Mesendoderm (in vitro differentiated cells): Measurements from ENCODE around the gene MAPK14.

Experiments used
- DNase-seq: peaks from one replicate; pipeline ENCODE4 v3.0.0; 2013
- H2AK5ac ChIP-seq: 2 replicates; pipeline ENCODE4 v1.6.1; 2013; ENCODE audit warnings: low read length, inconsistent platforms
- H2BK120ac ChIP-seq: 2 replicates; pipeline ENCODE4 v1.6.1; 2013; ENCODE audit warnings: low read depth, mild to moderate bottlenecking, low read length, moderate library complexity, mixed read lengths
- H2BK15ac ChIP-seq: replicated peaks from 2 replicates; pipeline ENCODE4 v1.6.1; 2013; ENCODE audit warnings: low read depth, mild to moderate bottlenecking, moderate library complexity
- H2BK5ac ChIP-seq: 2 replicates; pipeline ENCODE4 v1.6.1; 2013; ENCODE audit warnings: low read length, inconsistent platforms
- H3K18ac ChIP-seq: 2 replicates; pipeline ENCODE4 v1.6.1; 2013; ENCODE audit warnings: mild to moderate bottlenecking, low read length, mixed read lengths
- H3K23ac ChIP-seq: one replicate; pipeline ENCODE4 v1.6.1; 2013; ENCODE audit warnings: low read length
- H3K27ac ChIP-seq: 2 replicates; pipeline ENCODE4 v1.5.1; 2013; ENCODE audit warnings: low read depth, mild to moderate bottlenecking, inconsistent platforms, low read length, moderate library complexity
- H3K27me3 ChIP-seq: 2 replicates; pipeline ENCODE4 v1.6.1; 2013; ENCODE audit warnings: low read length, control low read depth, mild to moderate bottlenecking, inconsistent platforms; ENCODE audit not compliant: insufficient read depth, poor library complexity
- H3K36me3 ChIP-seq: 2 replicates; pipeline ENCODE4 v1.6.1; 2013; ENCODE audit warnings: low read length, inconsistent platforms; ENCODE audit not compliant: control insufficient read depth, insufficient read depth
- H3K4ac ChIP-seq: one replicate; pipeline ENCODE4 v1.6.1; 2013; ENCODE audit warnings: low read depth, mild to moderate bottlenecking, low read length, moderate library complexity
- H3K4me1 ChIP-seq: 2 replicates; pipeline ENCODE4 v1.6.1; 2013; ENCODE audit warnings: low read depth, low read length, inconsistent platforms; ENCODE audit not compliant: control insufficient read depth
- H3K4me2 ChIP-seq: 2 replicates; pipeline ENCODE4 v1.6.1; 2013; ENCODE audit warnings: low read length
- H3K4me3 ChIP-seq: 2 replicates; pipeline ENCODE4 v1.5.1; 2013; ENCODE audit warnings: mild to moderate bottlenecking, low read length
- H3K56ac ChIP-seq: one replicate; pipeline ENCODE4 v1.6.1; 2013; ENCODE audit warnings: low read length
- H3K79me1 ChIP-seq: 2 replicates; pipeline ENCODE4 v1.6.1; 2013; ENCODE audit warnings: low read length, inconsistent platforms
- H3K79me2 ChIP-seq: 2 replicates; pipeline ENCODE4 v1.6.1; 2013; ENCODE audit warnings: mild to moderate bottlenecking, low read length; ENCODE audit not compliant: control insufficient read depth, insufficient read depth
- H3K9ac ChIP-seq: 2 replicates; pipeline ENCODE4 v1.6.1; 2013; ENCODE audit warnings: low read length, inconsistent platforms
- H4K5ac ChIP-seq: one replicate; pipeline ENCODE4 v1.6.1; 2013; ENCODE audit warnings: low read length
- H4K8ac ChIP-seq: one replicate; pipeline ENCODE4 v1.6.1; 2013; ENCODE audit warnings: low read depth, mild to moderate bottlenecking, control low read depth, low read length, moderate library complexity
- WGBS: extraction: QIAGEN DNeasy Blood & Tissue Kit; methylation state at CpG from one replicate; pipeline ENCODE4 v1.1.7; 2013; ENCODE audit warnings: low lambda C conversion rate, missing lambda C conversion rate; ENCODE audit not compliant: insufficient coverage; ENCODE audit errors: extremely low coverage; 5-methylcytosine and 5-hydroxymethylcytosine counted together

The MAPK14 gene

DNA sequence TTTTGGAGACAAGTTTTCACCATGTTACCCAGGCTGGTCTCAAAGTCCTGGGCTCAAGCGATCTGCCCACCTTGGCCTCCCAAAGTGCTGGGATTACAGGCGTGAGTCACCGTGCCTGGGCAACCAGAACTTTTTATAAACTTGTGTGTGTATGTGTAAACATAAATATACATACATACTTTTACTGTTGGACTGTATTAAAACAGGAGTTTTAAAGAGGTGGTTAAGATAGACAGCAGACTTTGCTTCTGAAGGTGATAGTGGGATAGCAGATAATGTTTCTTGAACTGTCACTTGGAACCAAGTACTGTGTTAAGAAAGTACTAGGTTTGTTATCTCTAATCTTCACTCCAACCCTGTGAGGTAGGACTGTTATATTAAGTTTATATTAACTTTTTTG, 74.1 kb downstream of the MAPK14 start:
- DNase-seq = no peak
- H3K4me1 ChIP-seq = peaks cover 5% of the 10 kb centered on the region
- no peaks in the 10 kb centered on the region for H3K79me2 ChIP-seq
- no peak overlapping the region for H2BK5ac ChIP-seq
- H2AK5ac ChIP-seq = no peak overlapping the region
- H3K36me3 ChIP-seq = peaks cover 4% of the 10 kb centered on the region
- H3K4me3 ChIP-seq = no peak overlapping the region
- H2BK15ac ChIP-seq = no peak overlapping the region
- H3K23ac ChIP-seq = no peak overlapping the region
- no peaks in the 10 kb centered on the region for H3K79me1 ChIP-seq
- no peak overlapping the region for H4K5ac ChIP-seq
- WGBS = no CpG with 5 or more reads among the region's 3 CpGs
- no peak overlapping the region for H3K9ac ChIP-seq
- H3K27me3 ChIP-seq = peaks cover 2% of the 10 kb centered on the region
- no peak overlapping the region for H3K18ac ChIP-seq
- H2BK120ac ChIP-seq = no peak overlapping the region
- no peak overlapping the region for H3K4me2 ChIP-seq
- H4K8ac ChIP-seq = no peak overlapping the region
- no peak overlapping the region for H3K56ac ChIP-seq
- no peak overlapping the region for H3K27ac ChIP-seq
- no peak overlapping the region for H3K4ac ChIP-seq

DNA sequence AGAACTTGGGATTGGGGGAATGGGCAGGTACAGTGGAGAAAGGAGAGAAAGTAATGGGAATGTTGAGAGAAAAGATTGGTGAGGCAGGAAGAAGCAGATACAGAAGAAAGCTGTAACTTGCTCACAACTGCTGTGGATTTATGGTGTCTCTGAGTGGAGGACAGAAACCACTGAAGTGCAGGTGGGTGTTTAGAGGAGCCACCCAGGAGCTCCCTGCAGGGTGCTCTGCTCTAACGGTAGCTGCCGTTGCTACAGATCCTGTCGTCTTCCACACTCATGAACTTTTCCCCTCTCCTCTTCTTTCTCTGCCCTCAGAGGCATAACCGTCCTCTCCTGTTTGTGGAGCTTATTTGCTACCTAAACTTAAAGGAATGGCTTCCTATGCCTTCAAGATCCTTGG, 75.2 kb downstream of the MAPK14 start:
- Histone ChIP-seq H3K18ac (no peak overlapping the region), H2BK120ac (no peak overlapping the region), H4K8ac (no peak overlapping the region), H3K56ac (no peak overlapping the region), H3K4me2 (no peak overlapping the region), H3K9ac (no peak overlapping the region), H3K27me3 (peaks cover 2% of the 10 kb centered on the region), H3K4ac (no peak overlapping the region), H2BK5ac (no peak overlapping the region), H3K4me3 (no peak overlapping the region), H3K79me2 (no peaks in the 10 kb centered on the region), H2BK15ac (no peak overlapping the region), H4K5ac (no peak overlapping the region), H3K23ac (no peak overlapping the region), H3K27ac (no peak overlapping the region), H3K4me1 (peaks cover 5% of the 10 kb centered on the region), H3K36me3 (peaks cover 4% of the 10 kb centered on the region), H2AK5ac (no peak overlapping the region), H3K79me1 (no peaks in the 10 kb centered on the region)
- WGBS = no CpG with 5 or more reads among the region's 4 CpGs
- no peak for DNase-seq

DNA sequence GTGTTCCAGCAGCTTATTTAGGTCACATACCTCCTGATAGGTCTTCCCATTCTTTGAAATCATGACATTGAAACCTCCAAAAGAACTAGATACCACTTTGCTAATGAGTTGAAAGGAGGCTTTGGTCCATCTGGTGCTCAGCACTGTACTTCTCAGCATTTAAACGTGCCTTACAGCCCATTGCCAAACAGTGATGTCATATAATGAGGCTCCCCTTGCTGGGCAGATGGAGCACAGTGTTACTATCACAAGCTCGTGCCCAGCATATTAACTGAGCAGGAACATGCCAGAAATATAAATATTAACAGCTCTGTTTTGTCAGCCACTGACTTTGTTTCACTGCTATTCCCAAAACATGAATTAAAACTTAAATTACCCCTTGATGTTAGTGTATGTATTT, 77.2 kb downstream of the MAPK14 start:
- Histone ChIP-seq H4K5ac (no peak overlapping the region), H3K4me3 (no peak overlapping the region), H3K56ac (no peak overlapping the region), H3K27me3 (peaks cover 2% of the 10 kb centered on the region), H2AK5ac (no peak overlapping the region), H3K4me2 (no peak overlapping the region), H3K79me1 (no peaks in the 10 kb centered on the region), H3K9ac (no peak overlapping the region), H2BK120ac (no peak overlapping the region), H2BK15ac (no peak overlapping the region), H3K79me2 (no peaks in the 10 kb centered on the region), H3K27ac (no peak overlapping the region), H3K18ac (no peak overlapping the region), H2BK5ac (no peak overlapping the region), H4K8ac (no peak overlapping the region), H3K23ac (no peak overlapping the region), H3K36me3 (peaks cover 7% of the 10 kb centered on the region), H3K4ac (no peak overlapping the region), H3K4me1 (peaks cover 2% of the 10 kb centered on the region)
- no CpG with 5 or more reads among the region's 2 CpGs for WGBS
- no peak for DNase-seq

DNA sequence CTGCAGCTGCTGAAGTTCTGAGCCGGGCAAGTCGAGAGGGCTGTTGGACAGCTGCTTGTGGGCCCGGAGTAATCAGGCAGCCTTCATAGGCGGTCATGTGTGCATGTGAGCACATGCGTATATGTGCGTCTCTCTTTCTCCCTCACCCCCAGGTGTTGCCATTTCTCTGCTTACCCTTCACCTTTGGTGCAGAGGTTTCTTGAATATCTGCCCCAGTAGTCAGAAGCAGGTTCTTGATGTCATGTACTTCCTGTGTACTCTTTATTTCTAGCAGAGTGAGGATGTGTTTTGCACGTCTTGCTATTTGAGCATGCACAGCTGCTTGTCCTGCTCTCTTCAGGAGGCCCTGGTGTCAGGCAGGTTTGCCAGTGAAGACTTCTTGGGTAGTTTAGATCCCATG, 81.5 kb downstream of the MAPK14 start:
- no peak overlapping the region for H3K9ac ChIP-seq
- no peak overlapping the region for H3K27ac ChIP-seq
- H3K79me2 ChIP-seq = no peaks in the 10 kb centered on the region
- no peak overlapping the region for H3K23ac ChIP-seq
- H3K18ac ChIP-seq = no peak overlapping the region
- no peaks in the 10 kb centered on the region for H3K4me1 ChIP-seq
- no peak overlapping the region for H3K4me2 ChIP-seq
- H3K56ac ChIP-seq = no peak overlapping the region
- H2AK5ac ChIP-seq = no peak overlapping the region
- H2BK15ac ChIP-seq = no peak overlapping the region
- H4K8ac ChIP-seq = no peak overlapping the region
- no peak overlapping the region for H2BK5ac ChIP-seq
- H4K5ac ChIP-seq = no peak overlapping the region
- H3K27me3 ChIP-seq = peaks cover 2% of the 10 kb centered on the region
- no peak overlapping the region for H3K4me3 ChIP-seq
- H3K4ac ChIP-seq = no peak overlapping the region
- no CpG with 5 or more reads among the region's 7 CpGs for WGBS
- no peak overlapping the region for H2BK120ac ChIP-seq
- H3K79me1 ChIP-seq = no peaks in the 10 kb centered on the region
- H3K36me3 ChIP-seq = peaks cover 3% of the 10 kb centered on the region
- DNase-seq = no peak

DNA sequence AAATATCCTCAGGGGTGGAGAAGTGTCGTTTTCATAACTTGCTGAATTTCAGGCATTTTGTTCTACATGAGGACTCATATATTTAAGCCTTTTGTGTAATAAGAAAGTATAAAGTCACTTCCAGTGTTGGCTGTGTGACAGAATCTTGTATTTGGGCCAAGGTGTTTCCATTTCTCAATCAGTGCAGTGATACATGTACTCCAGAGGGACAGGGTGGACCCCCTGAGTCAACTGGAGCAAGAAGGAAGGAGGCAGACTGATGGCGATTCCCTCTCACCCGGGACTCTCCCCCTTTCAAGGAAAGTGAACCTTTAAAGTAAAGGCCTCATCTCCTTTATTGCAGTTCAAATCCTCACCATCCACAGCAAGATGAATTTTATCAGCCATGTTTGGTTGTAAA, 82.4 kb downstream of the MAPK14 start:
- Histone ChIP-seq H4K8ac (no peak overlapping the region), H2AK5ac (no peak overlapping the region), H3K4me3 (no peak overlapping the region), H3K27ac (no peak overlapping the region), H3K4me2 (no peak overlapping the region), H4K5ac (no peak overlapping the region), H3K79me1 (no peaks in the 10 kb centered on the region), H2BK15ac (no peak overlapping the region), H2BK5ac (no peak overlapping the region), H3K79me2 (no peaks in the 10 kb centered on the region), H3K23ac (no peak overlapping the region), H3K9ac (no peak overlapping the region), H3K56ac (no peak overlapping the region), H3K4me1 (no peaks in the 10 kb centered on the region), H3K27me3 (peaks cover 2% of the 10 kb centered on the region), H3K4ac (no peak overlapping the region), H2BK120ac (no peak overlapping the region), H3K36me3 (peaks cover 3% of the 10 kb centered on the region), H3K18ac (no peak overlapping the region)
- no CpG with 5 or more reads among the region's 3 CpGs for WGBS
- no peak for DNase-seq

DNA sequence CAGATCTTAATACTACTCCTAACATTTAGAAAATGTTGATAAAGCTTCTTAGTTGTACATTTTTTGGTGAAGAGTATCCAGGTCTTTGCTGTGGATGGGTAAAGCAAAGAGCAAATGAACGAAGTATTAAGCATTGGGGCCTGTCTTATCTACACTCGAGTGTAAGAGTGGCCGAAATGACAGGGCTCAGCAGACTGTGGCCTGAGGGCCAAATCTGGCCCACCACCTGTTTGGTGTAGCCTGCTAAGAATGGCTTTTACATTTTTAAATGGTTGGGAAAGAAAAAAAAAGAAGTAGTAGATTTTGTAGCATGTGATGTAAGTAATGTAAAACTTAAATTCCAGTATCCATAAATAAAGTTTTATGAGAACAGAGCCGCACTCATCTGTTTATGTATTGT, 83.3 kb downstream of the MAPK14 start:
- Histone ChIP-seq H3K4me1 (no peaks in the 10 kb centered on the region), H3K4ac (no peak overlapping the region), H3K4me3 (no peak overlapping the region), H3K18ac (no peak overlapping the region), H4K5ac (no peak overlapping the region), H2AK5ac (no peak overlapping the region), H3K27me3 (peaks cover 2% of the 10 kb centered on the region), H3K4me2 (no peak overlapping the region), H3K79me1 (no peaks in the 10 kb centered on the region), H3K56ac (no peak overlapping the region), H3K36me3 (peaks cover 3% of the 10 kb centered on the region), H3K79me2 (no peaks in the 10 kb centered on the region), H3K23ac (no peak overlapping the region), H3K9ac (no peak overlapping the region), H2BK15ac (no peak overlapping the region), H3K27ac (no peak overlapping the region), H2BK120ac (no peak overlapping the region), H2BK5ac (no peak overlapping the region), H4K8ac (no peak overlapping the region)
- no peak for DNase-seq
- whole genome bisulfite sequencing = no CpG with 5 or more reads among the region's 4 CpGs
